HG03066 (cell line): ENCODE measurements around the gene CASKIN1.

Experiments
- ATAC-seq: cut with Tn5 transposase; IDR thresholded peaks from one replicate; pipeline ENCODE4 v1.9.1; 2021; ENCODE audit warnings: low read depth; ENCODE audit not compliant: unreplicated experiment

Gene CASKIN1

GRCh38 chr16:2195322-2196161 lies 863 bp downstream of the CASKIN1 start:
- ATAC-seq: no peak

- no peak for ATAC-seq
These were observed 1.5 kb downstream of the CASKIN1 start for GRCh38 chr16:2194852-2195321.

- ATAC-seq: no peak
These were observed 2.1 kb downstream of the CASKIN1 start for GRCh38 chr16:2194166-2194834.

- no peak for ATAC-seq
These were observed 5.0 kb downstream of the CASKIN1 start for GRCh38 chr16:2191446-2191706.

GRCh38 chr16:2190659-2191445 lies 5.6 kb downstream of the CASKIN1 start:
- no peak for ATAC-seq

GRCh38 chr16:2190002-2190658 lies 6.3 kb downstream of the CASKIN1 start:
- no peak for ATAC-seq

- no peak for ATAC-seq
These were observed 7.0 kb downstream of the CASKIN1 start for GRCh38 chr16:2189252-2189893.

GRCh38 chr16:2188395-2188794 lies 8.0 kb downstream of the CASKIN1 start:
- ATAC-seq: no peak

GRCh38 chr16:2187212-2187611 lies 9.2 kb downstream of the CASKIN1 start:
- no peak for ATAC-seq

GRCh38 chr16:2186505-2186904 lies 9.9 kb downstream of the CASKIN1 start:
- ATAC-seq: no peak

GRCh38 chr16:2186064-2186463 lies 10.3 kb downstream of the CASKIN1 start:
- ATAC-seq: no peak

- ATAC-seq: no peak
These were observed 11.4 kb downstream of the CASKIN1 start for GRCh38 chr16:2184962-2185361.

- no peak for ATAC-seq
These were observed 12.1 kb downstream of the CASKIN1 start for GRCh38 chr16:2184346-2184745.

- ATAC-seq: no peak
These were observed 12.7 kb downstream of the CASKIN1 start for GRCh38 chr16:2183671-2184070.

GRCh38 chr16:2181952-2182351 lies 14.5 kb downstream of the CASKIN1 start:
- ATAC-seq: no peak

GRCh38 chr16:2180962-2181923 lies 15.2 kb downstream of the CASKIN1 start:
- ATAC-seq: no peak

GRCh38 chr16:2180461-2180860 lies 15.9 kb downstream of the CASKIN1 start:
- ATAC-seq: no peak

- no peak for ATAC-seq
These were observed 16.8 kb downstream of the CASKIN1 start for GRCh38 chr16:2179576-2179975.

GRCh38 chr16:2179107-2179501 lies 17.3 kb downstream of the CASKIN1 start:
- ATAC-seq: no peak
